Endometrial microvascular endothelial cells (primary cell): ENCODE results near the gene RTBDN. TPM values are rescaled to one million over a fixed set of nuclear protein-coding genes. Genes with fewer than 3 reads are reported as not detected.

Experiments used
- in situ Hi-C: cut with HindIII; loops from 2 replicates; pipeline ENCODE4 v1.10.0; 2017; ENCODE audit warnings: low sequenced_read_pairs, low pct_unique_long_range_greater_than_20kb; ENCODE audit errors: inconsistent ontology term
- total RNA-seq: library from RNA; depleted of rRNA; stranded (reverse); fragments of >200 nt; gene quantifications from one replicate; pipeline ENCODE4 v1.2.3, GENCODE V29; 2015; ENCODE audit errors: inconsistent ontology term

Gene RTBDN
- total RNA-seq, 1 donor from 2014 or later: not detected

- in situ Hi-C loops: no loop called here
Measured at GRCh38 chr19:12785431-12786031, 48.8 kb downstream of the RTBDN start.

GRCh38 chr19:12784871-12785430 is 49.4 kb downstream of the RTBDN start:
- in situ Hi-C loops: no loop called here

GRCh38 chr19:12784394-12784870 is 49.9 kb downstream of the RTBDN start:
- in situ Hi-C loops: no loop called here

GRCh38 chr19:12783849-12784393 is 50.5 kb downstream of the RTBDN start:
- in situ Hi-C loops: no loop called here

GRCh38 chr19:12783291-12783848 is 51.0 kb downstream of the RTBDN start:
- in situ Hi-C loops: no loop called here

GRCh38 chr19:12782424-12783290 is 51.7 kb downstream of the RTBDN start:
- in situ Hi-C loops: no loop called here

- in situ Hi-C loops: no loop called here
Measured at GRCh38 chr19:12782174-12782423, 52.3 kb downstream of the RTBDN start.

GRCh38 chr19:12779162-12779993 is 55.0 kb downstream of the RTBDN start:
- in situ Hi-C loops: no loop called here

GRCh38 chr19:12778905-12779161 is 55.5 kb downstream of the RTBDN start:
- in situ Hi-C loops: no loop called here

- in situ Hi-C loops: no loop called here
Measured at GRCh38 chr19:12778017-12778904, 56.1 kb downstream of the RTBDN start.

GRCh38 chr19:12777217-12778016 is 57.0 kb downstream of the RTBDN start:
- in situ Hi-C loops: no loop called here

Other genes starting within 250 kb of the RTBDN start
- gene ZNF490, start 223.8 kb downstream of the RTBDN start, total RNA-seq: 3.2 TPM
- gene ZNF791, start 223.7 kb downstream of the RTBDN start, total RNA-seq: 10.0 TPM
- gene MAN2B1, start 167.8 kb downstream of the RTBDN start, total RNA-seq: 58.4 TPM
- 5.5 TPM for gene WDR83, start 167.8 kb downstream of the RTBDN start, total RNA-seq
- 86.4 TPM for gene DHPS, start 152.7 kb downstream of the RTBDN start, total RNA-seq
- not detected for gene GNG14, start 146.6 kb downstream of the RTBDN start, total RNA-seq
- 7.2 TPM for gene FBXW9, start 137.9 kb downstream of the RTBDN start, total RNA-seq
- gene TNPO2, start 110.6 kb downstream of the RTBDN start, total RNA-seq: 23.1 TPM
- 359 TPM for gene TRIR, start 99.9 kb downstream of the RTBDN start, total RNA-seq
- gene GET3, start 97.1 kb downstream of the RTBDN start, total RNA-seq: 131 TPM
- not detected for gene BEST2, start 82.8 kb downstream of the RTBDN start, total RNA-seq
- gene HOOK2, start 59.0 kb downstream of the RTBDN start, total RNA-seq: 6.6 TPM
- gene JUNB, start 43.1 kb downstream of the RTBDN start, total RNA-seq: 19.7 TPM
- gene PRDX2, start 32.8 kb downstream of the RTBDN start, total RNA-seq: 259 TPM
- not detected for gene THSD8, start 32.5 kb downstream of the RTBDN start, total RNA-seq
- 40.8 TPM for gene RNASEH2A, start 28.0 kb downstream of the RTBDN start, total RNA-seq
- gene MAST1, start 3.9 kb upstream of the RTBDN start, total RNA-seq: 0.09 TPM
- 35.1 TPM for gene DNASE2, start 46.9 kb upstream of the RTBDN start, total RNA-seq
- not detected for gene KLF1, start 52.6 kb upstream of the RTBDN start, total RNA-seq
- gene GCDH, start 56.6 kb upstream of the RTBDN start, total RNA-seq: 53.9 TPM
- not detected for gene SYCE2, start 84.7 kb upstream of the RTBDN start, total RNA-seq
- 91.9 TPM for gene FARSA, start 99.1 kb upstream of the RTBDN start, total RNA-seq
- 1,581 TPM for gene CALR, start 104.0 kb upstream of the RTBDN start, total RNA-seq
- 138 TPM for gene RAD23A, start 111.3 kb upstream of the RTBDN start, total RNA-seq
- 41.4 TPM for gene GADD45GIP1, start 122.6 kb upstream of the RTBDN start, total RNA-seq
- not detected for gene DAND5, start 135.0 kb upstream of the RTBDN start, total RNA-seq
- gene NFIX, start 160.9 kb upstream of the RTBDN start, total RNA-seq: 7.9 TPM